GM19455 (cell line): Measurements from ENCODE around the gene SALL2.

Experiments used
- ATAC-seq: cut with Tn5 transposase; IDR thresholded peaks from one replicate; pipeline ENCODE4 v1.9.1; 2021; ENCODE audit not compliant: unreplicated experiment

SALL2 gene

DNA sequence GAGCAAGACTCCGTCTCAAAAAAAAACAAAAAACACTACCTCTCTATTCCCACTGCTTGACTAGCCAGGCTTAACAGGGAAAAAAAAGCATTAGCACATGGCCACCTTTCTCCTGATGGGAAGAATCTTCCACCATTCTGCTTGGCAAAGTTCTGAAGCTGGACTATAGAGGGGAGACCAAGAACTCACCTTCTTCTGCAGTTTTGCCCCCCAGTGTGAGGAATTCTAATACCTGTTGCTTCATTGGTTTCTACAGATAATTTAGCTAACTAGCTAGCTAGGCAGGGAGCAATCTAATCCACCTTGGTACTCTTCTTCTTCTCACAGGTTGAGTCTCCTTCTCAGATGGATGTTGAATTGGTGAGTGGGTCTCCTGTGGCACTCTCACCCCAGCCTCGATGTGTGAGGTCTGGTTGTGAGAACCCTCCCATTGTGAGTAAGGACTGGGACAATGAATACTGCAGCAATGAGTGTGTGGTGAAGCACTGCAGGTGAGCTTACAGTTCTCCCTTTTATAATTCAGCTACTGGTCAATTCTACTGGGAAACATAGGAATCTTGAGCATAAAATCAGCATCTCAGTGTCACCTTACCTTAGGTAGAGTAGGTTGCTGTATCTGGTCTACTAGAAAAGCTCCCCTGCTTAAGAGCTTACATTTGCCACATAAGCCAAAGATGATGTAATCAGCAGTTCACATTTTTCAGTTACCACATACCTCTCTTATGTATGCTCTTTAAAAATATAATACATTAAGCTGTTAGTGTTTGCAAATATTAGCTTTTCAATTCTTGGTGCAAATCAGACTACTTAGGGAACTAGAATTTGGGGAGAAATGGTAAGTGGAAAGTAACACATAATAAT, 31.0 kb downstream of the SALL2 start:
- ATAC-seq = no peak

DNA sequence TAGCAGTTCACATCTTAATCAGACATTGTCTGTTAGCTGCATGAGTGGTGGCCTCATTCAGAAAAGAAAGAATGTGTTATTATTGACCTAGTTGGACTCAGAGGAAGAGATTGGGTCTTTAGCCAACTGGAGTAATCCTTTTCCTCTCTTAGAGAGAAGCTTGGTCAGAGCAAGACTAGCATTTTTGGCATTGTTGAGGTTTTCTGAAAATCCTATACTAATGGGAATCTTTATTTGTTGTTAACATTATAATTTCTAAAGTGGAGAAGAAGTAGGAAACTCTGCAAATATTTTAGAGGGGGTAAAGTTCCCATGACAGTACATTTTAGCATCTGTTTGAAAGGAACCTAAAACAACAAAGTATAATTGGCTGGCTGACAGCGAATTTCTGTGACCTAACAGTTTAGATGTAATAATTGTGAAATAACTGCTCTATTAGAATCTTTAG, 39.5 kb downstream of the SALL2 start:
- no peak for ATAC-seq

DNA sequence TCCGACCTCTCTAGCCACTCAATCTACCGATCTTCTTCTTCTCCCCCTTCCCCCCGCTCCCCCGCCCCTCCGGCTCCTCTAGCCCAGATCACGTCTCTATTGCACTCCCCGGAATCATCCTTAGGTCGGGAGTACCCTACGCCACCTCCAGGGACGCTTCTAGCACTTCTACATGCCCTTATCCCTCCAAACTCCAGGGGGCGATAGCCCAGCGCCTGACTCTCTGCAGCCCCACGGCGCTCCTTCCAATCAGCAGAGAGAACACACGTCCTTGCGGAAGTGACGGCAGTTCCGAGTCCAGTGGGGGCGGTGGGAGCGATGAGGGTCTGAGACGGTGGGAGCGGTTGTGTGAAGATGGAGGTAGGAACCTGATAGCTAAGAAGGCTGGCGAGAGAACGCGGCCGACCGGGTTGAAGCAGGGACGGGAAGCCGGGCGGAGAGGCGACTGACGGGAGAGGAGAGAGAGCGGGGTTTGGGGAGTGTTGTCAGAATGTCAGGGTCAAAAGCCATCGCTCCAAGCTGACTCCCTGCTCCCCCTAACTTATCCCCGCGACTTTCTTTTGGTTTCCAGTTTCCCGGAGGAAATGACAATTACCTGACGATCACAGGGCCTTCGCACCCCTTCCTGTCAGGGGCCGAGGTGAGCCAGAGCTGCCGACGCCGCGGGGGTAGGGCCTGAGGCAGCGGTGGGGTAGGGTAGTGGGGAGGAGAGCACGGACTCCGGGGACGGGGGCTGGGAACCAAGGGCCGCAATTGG, 49.0 kb downstream of the SALL2 start, which contains the start of the genes RAB2B and TOX4:
Gene RAB2B (minus strand): TSS at position 35 of the 757 bp plus-strand sequence. CDS start 87 bp downstream, outside the sequence.
Gene TOX4 (plus strand): TSS at position 271 of the 757 bp plus-strand sequence. CDS start 84 bp downstream, at position 355.
- ATAC-seq = peak; percentile 98

DNA sequence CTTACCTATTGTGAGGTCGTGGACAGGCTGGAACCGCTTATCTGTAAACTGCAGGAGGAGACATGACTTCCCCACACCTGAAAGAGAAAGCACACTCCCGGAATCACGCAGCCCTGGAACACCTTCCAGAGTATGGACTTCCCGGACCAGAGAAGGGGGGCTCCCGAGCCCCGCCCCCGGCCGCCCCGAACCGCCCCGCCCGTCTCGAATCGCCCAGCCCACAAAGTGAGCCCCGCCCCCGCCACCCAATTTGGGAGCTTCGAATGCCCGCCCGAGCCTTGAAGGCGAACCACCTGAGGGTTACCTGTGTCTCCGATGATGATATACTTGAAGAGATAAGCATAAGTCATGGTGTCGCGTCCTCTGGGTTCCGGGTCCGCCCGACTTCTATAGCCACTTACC, 49.6 kb downstream of the SALL2 start:
- ATAC-seq = peak; percentile 30

DNA sequence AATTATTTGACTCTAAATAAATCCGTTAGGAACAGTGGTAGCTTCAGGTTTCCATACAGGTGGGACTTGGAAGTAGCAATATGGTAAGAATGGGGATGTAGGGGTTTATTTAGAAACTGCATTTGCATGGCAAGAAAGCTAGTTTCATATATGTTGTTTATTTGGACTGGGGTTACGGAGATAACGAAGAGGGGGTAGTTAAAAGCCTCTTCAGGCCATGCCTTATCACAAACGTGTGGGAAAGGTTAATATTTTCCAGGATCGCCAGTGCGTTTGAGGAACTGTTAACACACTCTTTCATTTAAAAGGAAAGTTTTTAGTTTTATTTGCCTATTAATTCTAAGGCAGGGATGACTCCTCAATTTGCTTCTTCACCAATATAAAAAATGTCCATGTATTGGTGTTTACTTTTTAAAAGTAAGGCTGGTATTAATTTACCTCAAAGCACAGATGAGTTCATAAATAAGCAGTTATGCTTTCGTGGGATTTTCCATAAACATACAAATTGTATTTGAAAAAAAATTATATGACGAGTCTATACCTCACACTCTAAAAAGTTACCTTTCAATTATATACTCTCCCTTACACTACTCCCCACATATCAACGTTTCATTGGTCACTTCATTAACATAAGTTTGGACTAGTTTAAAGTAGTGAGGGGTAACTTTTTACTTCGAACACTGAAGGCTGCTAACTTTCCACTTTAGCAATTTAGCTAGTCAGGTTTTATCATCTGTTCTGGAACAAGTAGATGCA, 50.2 kb downstream of the SALL2 start:
- no peak for ATAC-seq
